Suppressor macrophage treated with lipopolysaccharide for 4 hours (primary cell): ENCODE data around the gene GADD45GIP1.

Experiments
- DNase-seq: peaks from one replicate; pipeline ENCODE4 v3.0.0-alpha.2; 2020

The GADD45GIP1 gene

DNA sequence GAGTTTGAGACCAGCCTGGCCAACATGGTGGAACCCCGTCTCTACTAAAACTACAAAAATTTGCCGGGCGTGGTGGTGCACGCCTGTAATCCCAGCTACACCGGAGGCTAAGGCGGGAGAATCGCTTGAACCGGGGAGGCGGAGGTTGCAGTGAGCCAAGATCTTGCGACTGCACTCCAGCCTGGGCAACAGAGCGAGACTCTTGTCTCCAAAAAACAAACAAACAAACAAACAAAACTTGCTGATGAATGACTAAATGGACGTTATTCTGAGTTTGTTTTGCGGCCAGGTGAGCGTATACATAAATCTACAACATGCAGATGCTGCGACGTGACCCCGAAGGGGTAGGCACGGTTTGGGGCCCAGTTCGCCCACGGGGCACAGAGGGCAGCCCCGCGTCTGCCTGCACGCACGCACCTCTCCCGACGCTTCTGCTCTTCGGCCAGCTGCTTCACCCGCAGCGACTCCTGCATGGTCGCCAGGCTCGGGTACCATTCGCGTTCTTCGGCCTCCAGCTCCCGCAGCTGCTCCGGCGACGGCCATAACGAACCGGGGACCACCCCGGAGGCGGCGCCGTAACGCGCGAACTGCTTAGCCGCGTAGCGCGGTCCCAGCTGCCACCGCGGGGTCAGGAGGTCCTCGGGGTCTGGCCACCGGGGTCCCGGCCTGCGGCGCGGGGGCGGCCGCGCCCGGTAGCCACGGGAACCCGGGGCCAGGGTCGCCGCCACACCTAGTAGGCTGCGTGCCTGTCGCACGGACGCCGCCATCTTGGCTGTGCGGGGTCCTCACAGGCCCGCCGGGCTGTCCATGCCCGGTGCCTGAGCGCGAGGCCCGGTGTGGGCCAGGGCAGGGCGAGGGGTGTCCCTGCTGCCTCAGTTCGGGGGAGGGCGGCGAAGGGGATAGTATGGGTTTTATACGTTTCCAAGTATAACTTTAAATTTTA, at the start of gene GADD45GIP1:
GADD45GIP1 (minus strand) TSS at position 778 of the 943 bp plus-strand sequence; CDS start at position 767, 11 bp downstream.
- peak; percentile 85 for DNase-seq

DNA sequence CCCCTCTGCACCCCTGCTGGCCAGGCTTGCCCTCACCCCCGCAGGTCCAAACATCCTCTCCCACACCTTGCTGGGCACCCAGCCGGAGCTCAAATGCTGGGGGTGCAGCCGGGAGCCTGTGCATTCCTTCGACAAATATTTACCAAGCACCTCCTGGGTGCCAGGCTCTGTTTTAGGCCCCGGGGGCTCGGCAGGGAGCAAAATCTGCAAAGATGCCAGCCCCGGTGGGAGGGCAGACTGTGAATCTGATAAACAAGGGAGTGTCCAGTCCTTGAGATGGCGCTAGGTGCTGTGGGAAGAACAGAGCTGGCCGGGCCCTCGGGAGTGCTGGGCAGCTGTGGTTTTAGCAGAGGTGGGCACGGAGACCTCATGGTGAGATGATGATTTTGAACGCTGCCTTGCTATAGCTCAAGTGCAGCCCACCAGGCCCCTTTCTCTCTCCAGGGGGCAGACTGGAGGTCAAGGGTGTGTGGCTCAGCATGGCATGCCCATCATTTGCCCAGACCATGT, 48.9 kb upstream of the GADD45GIP1 start:
- no peak for DNase-seq

DNA sequence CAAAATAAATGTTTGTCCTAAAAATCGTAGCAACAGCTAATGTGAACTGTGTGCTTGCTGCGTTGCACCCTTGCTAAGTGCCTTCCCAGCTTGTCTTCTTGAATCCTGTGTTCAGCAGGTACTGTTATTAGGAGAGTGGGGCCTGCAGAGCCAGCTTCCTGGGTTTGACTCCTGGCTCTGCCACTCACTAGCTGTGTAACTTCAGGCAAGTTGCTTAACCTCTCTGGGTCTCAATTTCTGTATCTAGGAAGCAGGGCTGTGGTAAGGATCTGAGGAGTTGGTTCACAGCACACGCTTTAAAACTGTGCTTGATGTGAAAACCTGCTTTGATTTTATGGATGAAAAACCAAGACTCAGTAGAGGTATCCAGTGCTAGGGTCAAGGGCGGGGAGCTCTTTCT, 48.2 kb upstream of the GADD45GIP1 start:
- DNase-seq = no peak

DNA sequence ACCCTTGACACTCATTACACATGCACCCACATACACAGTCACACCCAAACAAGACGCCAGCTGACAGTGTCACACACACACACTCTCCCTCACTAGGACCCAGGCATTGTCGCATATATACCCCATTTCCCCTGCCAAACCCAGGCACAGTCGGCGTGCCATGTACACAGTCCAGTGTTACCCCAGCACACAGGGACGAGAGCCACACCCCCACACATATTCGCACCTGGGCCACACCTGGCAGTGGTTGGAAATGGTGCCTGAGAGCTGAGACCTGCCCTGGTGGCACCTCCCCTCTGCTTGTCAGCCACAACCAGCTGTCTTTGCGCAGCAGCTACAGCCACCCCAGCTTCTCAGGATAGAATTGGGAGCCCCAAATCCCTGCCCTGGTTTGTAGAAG, 47.2 kb upstream of the GADD45GIP1 start:
- no peak for DNase-seq

DNA sequence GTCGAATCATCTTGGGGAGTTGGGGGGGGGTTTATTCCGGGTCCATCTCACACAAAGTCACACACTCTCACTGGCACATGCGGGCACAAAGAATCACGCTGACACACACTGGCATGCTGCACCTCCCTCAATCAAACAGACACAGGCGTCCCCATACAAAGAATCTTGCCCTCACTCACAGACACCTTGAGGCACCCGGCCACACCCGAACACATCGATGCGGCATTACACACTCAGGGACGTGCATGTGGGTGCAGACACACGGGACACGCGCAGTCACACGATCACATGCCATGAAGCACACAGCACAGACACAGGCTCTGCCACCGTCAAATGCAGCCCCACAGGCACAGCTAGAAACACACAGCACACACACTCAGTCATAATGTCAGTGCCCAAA, 46.1 kb upstream of the GADD45GIP1 start:
- DNase-seq = no peak

DNA sequence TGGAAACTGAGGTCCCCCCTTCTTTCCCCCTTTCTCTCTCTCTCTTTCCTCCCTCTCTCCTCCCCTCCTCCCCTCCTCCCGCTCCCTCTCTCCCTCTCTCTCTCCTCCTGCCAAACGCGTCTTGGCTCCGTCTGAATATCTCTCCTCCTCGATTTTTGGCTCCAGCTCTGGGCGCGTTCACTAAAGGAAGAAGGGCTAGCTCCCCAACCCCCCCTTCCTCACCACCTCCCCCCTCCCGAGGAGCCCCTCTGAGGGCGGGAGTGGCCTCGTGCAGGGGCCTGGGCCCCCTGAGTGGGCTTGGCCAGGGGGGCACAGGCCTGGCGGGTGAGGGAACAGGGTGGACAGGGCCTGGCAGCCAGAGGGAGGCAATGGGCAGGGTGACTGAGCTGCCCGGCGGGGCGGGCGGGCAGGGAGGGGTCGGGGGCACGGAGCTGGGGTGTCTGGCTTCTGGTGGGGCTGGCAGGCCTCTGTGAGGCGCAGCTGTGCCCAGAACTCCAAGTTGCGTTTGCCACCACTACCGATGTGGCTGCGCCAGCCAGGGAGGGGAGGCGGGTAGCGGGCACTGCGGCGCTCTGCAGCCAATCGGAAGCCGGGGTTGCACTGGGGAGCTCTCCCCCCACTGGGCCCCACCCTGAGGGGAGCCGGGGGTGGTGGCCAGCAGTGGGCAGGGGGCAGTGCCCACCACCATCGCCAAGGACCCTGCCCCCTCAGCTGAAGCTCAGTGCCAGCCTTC, 45.3 kb upstream of the GADD45GIP1 start:
- no peak for DNase-seq

DNA sequence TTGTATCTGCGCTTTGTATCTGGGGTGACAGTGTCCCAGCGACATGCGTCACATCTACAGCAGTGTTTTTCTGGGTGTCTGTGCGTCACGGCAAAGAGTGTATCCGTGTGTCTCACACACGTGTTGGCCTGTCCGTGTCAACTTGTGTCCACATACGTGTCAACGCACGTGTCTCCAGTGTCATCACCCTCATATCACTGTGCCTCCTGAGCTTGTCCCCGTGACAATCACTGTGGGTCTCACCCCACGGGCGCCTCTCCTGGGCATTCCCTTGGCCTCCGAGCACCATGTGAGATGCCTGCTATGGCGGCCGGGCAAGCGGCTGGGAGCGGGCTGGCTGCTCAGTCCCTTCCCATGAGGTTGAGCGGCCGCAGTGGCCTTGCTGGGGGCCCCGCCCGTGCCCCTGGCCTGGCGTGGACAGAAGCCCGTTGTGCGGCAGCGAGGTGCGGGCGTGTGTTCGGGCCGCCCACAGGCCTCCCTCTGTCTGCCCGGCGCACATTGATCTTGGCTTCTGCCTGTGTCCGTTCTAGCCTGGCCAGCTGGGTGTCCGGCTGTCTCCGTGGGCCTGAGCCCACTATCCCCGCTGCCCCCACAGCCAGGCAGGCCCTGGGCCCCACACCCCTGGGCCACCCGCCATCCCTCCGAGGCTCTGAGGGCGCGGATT, 44.6 kb upstream of the GADD45GIP1 start:
- no peak for DNase-seq

DNA sequence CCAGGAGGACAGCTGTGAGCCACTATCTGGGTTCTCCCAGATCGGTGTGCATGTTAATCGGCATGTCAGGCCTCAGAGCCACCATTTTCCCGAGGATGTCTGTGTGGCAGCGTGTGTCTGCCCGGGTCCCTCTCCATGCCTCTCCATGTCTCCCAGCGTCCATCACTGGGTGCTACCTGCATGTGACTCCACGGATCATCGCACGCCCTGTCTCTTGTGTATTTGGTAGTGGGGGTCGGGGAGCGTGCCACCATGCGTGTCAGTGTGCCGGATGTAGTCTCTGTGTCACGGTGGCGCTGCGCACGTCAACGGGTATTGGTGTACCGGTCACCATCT, 44.1 kb upstream of the GADD45GIP1 start:
- no peak for DNase-seq

DNA sequence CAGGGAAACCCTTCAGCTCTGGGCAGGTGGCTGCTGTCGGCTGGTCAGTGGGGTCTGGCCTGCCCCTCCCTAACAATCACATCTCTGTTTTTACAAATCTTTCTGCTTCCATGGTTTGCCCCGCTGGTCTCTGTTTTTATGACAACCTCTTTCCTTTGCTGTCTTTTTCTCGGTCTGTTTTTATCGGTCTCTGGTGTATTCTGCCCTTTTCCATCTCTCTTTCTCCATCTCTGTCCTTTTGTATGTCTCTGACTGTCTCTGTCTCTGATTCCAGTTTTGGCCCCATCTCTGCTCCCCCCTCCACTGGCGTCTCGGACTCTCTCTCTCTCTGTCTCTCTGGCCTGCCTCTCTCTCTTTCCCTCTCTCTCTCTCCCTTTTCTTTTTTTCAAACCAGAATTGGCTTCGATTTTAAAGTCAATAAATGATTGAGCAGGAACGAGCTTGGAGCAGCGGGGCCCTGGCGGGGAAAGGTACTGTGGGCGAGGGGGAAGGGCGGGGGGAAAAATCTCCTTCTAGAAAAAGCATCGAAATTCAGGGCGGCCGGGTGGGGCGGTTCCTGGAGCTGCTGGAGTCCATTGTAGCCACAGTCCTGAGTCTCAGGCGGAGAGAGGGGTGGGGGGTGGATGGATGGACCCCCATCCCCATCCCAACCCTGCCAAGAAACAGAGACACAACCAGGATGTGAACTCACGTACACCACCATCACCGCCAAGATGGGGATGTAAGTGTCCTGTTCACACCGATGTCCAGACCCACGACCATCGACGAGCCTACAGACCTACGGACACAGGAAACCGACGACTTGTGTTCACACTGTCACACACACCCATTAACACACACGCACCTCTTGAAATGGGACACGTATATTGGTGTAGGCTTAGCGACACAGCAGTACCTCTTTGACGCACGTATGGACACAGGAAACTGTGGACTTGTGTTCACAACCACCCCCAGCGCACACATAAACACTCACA, 41.2 kb upstream of the GADD45GIP1 start:
- DNase-seq = no peak

DNA sequence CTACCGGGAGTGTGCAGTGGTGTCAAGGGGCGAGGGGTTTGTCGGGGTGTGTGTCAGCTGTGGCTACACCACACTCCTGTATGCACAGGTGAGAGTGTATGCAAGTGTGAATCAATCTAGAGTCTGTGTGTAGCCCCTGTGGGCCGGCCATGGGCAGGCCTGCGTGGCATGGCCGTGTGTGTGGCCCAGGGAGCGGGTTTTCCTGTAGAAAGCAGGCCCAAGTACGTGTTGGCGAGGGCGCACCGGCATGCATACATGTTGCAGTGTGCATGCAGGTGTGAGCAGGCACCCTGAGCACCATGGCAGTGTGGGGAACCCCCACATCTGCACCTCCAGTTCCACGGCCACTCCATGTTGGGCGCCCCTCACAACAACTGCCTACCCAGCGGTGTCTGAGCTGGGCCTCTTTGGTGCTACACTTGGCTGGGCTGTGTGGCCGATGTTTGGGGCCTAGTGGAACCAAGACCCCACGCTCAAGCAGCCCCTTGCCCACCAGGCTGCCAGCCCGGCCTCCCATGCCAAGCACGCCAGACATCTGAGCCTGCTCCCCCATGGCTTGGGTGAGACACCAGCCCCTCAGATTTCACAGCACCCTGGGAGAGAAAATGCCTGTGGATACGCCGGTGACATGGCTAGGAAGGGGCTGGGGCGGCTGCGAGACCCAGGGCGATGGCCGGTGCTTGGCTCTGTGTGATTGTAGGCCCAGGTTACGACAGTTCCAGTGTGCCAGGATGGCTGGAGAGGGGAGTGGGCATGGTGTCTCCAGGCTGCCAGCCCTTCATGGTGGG, 40.4 kb upstream of the GADD45GIP1 start:
- no peak for DNase-seq

DNA sequence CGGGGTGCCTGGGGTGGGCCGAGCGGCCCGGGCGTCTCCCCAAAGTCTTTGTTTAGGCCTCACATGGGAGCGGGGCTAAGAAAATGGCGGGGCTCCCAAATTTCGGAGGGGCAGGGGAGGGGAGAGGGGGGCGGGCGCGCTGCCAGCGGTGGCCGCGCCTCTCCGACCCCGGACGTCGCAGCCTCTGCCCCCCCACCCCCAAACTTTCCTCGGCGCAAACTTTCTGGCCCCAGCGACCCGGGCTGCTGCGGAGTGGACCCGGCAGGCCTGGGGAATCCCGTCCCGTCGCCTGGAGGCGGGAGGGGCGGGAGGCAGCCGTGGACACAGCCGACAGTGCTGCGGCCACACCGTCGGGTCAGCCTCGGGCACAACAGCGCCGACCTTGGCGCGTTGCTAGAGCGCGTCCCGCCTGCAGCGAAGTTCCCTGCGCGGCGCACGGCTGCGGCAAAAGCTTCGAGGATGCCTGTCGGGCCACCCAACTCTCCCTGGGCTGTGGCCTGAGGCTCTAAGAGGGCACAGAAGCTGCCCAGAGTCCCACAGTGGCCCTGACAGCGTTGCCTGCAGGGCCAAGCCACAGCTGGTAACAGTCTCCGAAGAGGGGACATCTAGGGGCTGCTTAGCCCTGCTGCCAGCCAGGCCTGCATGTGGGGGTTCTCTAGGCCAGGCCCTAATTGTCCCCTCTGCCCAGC, 39.5 kb upstream of the GADD45GIP1 start:
- DNase-seq = no peak

DNA sequence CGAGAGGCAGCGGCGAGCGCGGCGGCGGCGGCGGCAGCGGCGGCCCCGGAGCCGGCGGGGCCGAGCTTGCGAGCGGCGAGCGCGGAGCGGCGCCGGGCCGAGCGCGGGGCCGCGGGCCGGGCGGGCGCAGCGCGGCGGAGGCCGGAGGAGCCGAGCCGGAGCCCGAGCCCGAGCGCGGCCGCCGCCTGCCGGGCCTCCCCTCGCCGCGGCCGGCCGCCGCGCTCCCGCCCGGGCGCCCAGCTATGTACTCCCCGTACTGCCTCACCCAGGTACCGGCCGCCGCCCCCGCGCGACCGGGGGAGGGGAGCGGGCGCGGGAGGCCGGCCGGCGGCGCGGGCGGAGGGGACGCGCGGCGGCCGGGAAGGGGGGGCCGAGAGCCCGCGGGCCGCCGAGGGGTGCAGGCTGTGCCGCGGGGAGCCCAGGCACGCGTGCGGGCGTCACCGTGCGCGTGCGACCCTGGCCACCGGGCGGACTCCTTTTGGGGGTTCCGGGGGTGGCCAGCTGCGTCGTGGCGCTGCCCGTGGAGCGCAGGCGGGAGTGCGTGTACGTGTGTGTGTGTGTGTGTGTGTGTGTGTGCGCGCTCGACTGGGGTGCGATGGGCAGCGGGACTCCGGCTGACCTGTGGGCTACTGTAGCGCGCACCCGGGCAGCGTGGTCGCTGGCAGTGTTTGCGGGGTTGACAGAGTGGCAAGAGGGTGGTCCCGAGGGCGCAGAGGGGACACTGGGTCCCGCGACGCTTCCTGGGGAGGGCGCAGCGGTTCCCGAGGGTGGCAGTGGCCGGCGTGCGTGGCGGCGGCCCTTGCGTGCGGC, 38.8 kb upstream of the GADD45GIP1 start:
- DNase-seq = no peak

DNA sequence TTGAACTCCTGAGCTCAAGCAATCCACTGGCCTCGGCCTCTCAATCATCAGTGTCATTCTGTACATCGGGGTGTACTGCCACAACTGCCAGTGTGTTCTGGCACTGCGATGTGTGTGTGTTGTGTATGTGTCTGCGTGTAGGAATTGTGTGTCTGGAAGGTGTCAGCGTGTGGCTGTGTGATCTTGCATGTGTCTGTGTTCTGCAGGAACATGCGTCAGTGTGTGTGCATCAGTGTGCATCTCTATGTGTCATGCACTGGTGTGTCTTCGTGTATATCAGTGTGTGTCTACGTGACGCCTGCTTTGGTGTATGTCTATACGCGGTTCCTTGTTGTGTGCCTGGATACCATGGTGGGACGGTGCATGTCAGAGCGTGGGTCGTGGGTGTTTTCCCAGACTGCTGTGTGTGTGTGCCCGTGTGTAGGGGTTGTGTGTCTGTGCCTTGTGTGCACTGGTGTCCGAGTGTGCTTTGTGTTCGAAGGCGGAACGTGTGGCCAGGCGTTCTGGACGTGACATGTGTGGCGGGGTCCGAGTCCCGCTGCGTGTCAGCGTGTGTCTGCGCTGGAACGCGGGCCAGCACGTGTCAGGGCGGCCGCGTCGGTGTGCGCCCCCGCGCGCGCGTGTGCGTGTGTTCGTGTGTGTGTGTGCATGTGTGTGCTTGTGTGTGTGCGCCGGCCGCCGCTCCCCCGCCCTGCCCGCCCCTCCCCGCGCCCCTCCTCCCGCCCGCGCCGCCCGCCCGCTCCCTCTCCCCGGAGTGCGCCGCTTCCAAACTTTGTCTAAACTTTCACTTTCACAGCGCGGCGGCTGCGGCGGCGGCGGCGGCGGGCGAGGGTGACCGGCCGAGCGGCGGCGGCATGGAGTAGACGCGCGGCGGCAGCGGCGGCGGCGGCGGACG, 37.9 kb upstream of the GADD45GIP1 start, which contains the start of gene NFIX:
NFIX (plus strand) TSS at position 775 of the 895 bp plus-strand sequence. CDS start 363 bp downstream, outside the sequence.
- peak; percentile 77 for DNase-seq

DNA sequence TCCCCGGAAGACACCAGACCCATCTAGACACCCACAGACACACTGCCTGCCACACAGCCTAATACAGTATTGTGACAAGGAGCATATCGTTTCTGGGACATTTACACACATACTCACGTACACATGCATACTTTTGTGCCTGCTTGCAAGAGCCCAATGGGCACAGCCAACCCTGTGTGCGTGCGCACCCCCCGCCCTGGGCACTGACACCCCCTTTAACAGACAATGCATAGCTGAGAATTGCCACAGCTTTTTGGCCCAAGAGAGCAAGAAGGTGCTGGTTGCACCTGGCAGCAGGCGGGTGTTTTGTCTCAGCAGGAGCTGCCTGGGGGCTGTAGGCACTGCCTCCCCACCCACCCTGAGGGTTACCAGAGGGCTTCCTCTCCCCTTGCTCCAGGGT, 36.5 kb upstream of the GADD45GIP1 start:
- DNase-seq = no peak

DNA sequence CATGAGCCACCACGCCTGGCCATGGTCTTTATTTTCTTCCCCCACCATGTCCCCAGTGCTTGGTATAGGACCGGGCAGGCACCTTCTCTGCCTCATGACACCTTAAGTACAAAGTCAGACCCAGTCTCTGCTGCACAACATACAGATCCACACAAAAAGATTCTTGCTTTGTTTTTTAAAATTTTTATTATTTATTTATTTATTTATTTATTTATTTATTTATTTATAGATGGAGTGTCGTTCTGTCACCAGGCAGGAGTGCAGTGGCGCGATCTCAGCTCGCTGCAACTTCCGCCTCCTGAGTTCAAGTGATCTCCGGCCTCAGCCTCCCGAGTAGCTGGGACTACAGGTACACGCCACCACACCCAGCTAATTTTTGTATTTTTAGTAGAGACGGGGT, 35.7 kb upstream of the GADD45GIP1 start:
- DNase-seq = no peak

DNA sequence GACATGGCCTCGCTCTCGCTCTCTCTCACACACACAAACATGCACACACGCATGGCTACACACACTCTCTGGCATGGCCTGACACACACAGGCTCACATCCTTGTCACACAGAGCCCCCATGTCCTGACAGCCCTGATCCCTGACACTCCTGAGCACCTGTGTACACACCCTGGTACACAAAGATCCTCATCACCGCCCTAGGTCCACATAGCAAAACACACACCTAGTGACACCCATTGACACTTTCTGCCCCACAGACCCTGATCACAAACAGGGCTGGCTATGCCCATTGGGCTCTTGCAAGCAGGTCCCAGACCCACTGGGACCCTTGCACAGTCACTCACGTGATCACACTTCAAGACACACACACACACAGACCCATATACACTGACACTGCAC, 34.3 kb upstream of the GADD45GIP1 start:
- DNase-seq = no peak

DNA sequence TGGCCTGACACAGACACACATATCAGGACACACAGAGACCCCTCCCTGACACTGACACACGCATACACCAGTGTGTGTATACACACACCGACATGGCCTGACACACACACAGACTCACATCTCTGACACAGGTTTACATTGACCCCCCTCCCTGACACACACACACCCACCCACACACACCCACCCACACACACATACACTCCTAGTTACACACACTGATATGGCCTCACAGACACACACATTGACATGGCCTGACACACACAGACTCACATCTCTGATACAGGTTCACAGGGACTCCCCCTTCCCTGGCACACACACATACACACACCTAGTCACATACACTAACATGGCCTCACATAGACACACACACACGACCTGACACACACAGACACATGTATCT, 33.8 kb upstream of the GADD45GIP1 start:
- DNase-seq = no peak

DNA sequence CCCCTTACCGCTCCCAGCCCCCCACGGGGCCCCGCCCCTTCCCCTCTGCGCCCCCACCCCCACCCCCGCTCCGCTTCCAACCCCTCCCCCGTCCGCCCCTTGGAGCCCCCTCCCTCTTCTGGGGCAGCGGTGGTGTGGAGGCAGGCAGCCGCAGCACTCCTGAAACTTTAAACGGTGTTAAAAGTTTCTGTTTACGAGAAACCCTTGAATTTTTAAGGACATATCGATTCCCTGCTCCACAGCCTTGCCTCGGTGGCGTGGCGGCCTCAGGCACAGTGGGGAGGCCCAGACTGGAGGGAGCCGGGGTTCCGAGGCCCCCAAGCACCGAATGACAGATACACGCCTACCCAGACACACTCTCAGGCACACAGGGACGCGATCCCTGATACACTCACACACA, 33.4 kb upstream of the GADD45GIP1 start:
- no peak for DNase-seq

DNA sequence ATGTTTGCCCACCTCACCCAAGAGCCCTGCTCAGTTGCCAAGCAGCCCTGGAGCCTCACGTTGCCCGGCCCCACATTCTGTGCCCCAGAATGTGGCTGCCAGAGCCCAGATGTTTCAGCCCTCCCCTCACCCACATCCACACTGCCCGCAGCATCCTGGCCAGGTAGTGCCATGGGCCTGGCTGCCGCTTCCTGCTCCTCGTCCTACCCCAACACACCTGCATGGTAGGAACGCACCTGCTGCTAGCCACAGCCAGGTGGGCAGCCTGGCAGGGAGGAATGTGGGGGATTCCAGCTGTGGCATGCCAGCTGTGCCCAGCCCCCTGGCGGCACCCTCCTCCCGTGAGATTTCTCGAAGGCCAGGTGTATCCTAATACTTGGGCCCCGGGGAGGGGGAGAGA, 30.8 kb upstream of the GADD45GIP1 start:
- no peak for DNase-seq
